Stimulated activated CD4-positive, alpha-beta T cell treated with anti-CD3 and anti-CD28 coated beads, Interleukin-1b, Interleukin-23, amount 100 ng/mL, for 4 hours (primary cell): Measurements from ENCODE around the gene CALCOCO1.
"Not testable (repeated sequence)": the region's sequence is repeated elsewhere in the genome, so short reads cannot be mapped to it uniquely, and the experiment has no call there.

Experiments used
- DNase-seq, 2 donors: peaks; one replicate each; pipeline ENCODE4 v3.0.0-alpha.2; 2020; ENCODE audit warnings: low read depth in 2 of 2

Gene CALCOCO1

DNA sequence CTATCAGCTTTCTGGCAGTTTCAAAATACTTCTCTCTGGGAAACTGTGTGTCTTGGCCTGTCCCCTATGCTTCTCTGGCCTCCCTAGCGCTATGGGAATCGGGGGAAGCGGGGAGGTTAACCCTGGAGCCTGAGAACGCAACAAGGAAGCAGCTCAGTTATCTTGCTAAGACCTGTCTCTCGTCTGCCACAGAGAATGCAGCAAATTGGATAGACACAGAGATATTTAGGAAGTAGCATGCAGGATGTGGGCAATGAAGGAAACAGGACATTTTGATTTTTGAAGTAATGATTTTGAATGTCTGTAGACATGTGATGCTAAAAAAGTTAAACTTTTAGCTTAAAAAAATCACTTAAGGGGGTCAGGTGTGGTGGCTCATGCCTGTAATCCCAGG, 6.6 kb upstream of the CALCOCO1 start:
- DNase-seq, result no peak

DNA sequence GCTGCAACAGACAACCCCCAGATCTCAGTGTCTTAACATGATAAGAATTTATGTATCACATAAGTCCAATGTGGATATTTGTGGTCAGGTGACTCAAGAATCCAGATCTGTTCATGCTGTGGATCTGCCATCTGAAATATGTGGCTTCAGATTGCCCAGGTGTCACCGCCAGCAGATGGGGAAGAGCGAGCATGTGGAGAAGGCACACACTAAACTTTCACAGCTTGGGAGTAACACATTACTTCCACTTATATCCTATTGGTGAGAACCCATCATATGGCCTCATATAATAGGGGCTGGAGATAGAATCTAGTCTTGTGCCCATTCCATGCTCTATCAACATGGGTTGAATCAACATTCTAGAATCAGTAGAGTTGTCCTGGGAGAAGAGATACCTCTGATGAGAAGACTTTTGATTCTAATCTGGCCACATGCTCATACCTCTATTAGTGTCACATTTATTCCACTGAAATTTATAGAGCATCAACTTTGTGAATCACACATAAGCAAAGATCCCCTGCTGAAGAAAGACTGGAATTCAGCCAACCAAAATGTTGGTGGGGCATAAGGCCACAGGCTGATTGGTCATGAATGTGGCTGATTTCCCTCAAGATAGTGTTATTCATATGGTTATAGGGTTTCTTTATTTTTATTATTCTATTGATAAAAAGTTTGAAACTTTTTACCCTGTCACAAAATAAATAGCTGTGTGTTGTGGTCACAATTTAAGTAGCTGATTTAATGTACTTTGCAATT, 6.0 kb upstream of the CALCOCO1 start:
- no peak for DNase-seq

DNA sequence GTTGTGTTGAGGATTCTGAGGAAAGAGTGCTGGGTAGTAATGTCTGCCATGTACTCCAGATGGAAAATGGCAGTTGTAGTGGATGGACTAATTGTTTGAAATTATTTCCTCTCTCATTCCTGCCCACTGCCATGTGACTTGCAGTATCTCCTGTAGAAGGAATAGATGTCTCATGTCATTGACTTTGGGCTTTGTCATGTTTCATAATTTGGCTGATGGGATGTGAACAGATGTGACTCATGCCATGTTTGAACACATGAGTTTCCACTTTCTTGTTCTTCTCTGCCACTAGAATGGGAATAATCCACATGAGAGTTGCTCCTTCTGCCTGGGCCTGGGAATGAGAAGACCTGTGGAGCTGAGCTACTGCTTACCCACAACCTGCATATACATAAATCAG, 2.4 kb upstream of the CALCOCO1 start:
- DNase-seq, result no peak

DNA sequence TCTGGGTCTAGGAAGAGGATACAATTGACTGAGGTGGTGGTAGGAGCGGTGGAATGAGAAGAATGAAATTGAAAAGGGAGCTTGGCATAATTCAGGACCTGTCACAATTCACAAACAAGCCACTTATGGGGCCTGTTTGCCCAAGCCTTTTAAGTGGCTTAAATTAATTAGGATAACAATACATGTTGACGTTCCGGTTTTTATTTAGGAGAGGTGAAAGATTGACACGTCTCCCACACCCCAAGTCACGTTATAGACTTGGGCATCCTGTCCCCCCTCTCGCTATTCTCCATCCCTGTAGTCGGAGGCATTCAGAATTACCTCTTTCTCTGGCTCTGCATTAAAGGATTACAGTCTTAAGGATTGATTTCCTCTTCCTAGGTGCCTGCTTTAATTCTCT, 954 bp upstream of the CALCOCO1 start:
- no peak for DNase-seq

DNA sequence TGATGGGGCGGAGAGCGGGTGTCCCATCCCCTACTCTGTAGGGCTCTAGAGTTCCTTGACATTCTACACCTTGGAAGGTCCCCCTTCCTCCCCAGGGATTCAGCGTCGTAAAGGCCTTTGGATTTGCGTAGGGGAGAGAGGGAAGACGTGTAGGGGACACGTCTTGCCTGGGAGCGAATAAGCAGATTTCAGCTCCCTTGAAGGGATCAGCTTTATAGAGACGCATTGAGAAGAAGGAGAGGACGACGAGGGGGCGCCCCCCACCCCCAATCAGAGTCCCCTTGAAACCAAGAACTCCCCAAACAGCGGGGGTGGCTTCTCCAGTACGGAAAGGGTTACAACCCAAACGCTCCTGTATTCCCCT, 324 bp downstream of the CALCOCO1 start:
- DNase-seq, result no peak

DNA sequence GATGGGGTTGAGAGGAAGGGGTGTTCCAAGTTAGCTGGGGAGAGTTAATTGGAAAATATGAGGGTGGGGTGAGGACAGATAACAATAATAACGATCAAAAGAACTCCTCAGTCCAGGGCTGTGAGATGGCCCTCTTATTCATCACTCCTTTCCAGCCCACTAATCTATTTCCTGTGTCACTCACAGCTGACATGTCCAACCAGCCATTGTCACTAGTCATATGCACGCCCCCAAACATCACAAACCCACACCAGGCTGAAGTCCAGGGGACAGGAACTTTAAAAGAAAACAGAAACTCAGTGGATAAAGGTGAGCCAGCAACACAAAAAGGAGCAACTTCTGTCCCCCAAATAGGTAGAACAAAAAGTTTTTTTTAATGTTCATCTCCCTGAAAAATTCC, 911 bp downstream of the CALCOCO1 start:
- DNase-seq, result no peak

DNA sequence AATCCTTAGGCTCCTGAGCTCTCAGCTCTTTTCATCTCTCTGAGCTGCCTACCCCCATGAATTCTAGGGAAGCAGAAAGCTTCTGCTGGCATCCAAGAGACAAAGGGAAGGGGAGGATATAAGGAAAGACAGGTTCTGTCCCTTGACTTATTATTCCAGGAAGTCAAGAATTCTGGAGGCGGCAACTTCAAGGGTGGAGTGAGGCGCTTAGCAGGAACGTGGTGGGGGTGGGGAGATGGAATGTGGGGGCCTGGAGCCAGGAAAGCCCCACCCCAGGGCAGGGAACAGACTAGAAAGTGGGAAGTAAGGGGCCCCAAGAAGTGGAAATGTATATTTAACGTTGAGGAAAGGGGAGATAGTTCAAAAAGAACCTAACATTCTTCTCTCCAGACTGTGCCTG, 1.4 kb downstream of the CALCOCO1 start:
- no peak for DNase-seq

DNA sequence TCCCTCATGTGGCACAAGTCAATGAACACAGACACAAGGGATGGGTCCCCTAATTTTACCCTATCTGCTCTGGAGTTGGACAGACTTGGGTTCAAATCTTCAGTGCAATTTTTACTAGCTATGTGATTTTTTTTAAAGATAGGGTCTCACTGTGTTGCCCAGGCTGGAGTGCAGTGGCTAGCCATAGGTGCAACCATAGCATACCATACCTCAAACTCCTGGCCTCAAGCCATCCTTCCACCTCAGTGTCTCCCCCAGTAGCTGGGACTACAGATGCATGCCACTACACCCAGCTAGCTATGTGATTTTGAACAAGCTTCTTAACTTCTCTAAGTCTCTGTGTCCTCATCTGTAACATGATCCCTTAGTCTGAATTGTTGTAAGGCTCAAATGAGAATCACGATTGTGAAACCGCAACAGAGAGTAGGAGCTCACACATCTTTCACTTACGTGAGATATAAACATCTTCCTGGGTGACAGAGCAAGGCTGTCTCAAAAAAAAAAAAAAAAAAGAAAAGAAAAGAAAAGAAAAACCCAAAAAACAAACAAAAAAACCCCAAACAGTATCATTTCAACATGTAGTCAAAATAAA, 4.7 kb downstream of the CALCOCO1 start:
- no peak for DNase-seq

DNA sequence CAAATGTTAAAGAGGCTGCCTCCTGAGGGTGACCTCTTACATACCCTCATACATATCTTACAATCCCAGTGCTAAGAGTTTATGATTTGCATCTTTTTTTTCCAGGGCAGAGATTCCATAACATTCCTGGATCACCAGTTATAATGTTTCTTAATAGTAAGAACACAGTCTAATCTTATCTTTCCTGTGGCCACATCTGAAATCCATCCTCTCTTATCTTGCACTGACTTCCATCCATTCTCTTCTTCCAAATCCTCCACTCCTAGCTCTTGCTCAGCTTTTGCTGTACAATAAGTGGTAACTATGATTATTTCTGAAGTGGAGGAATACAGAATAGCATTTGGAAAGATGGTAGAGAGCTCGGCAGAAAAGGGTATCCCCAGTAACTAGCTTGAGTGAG, 6.3 kb downstream of the CALCOCO1 start:
- no peak for DNase-seq

DNA sequence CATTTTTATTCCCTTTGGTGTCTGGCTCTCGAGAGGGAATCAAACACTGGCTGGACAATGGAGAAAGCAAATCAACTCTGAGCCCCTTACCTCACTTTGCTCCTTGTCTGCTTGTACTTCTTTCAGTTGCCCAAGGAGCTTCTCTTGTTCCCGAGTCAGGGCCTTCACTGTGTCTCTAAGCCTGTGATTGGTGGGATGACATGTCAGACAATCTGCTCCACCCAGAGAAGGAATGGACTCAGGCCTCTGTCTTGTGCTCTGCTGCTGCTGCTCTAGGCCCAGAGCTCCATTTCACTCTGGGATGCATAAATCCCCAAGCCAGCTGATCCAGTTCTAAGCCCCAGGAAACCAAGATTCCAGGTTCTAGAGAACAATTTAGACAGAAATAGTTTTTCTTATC, 7.6 kb downstream of the CALCOCO1 start:
- no peak for DNase-seq

DNA sequence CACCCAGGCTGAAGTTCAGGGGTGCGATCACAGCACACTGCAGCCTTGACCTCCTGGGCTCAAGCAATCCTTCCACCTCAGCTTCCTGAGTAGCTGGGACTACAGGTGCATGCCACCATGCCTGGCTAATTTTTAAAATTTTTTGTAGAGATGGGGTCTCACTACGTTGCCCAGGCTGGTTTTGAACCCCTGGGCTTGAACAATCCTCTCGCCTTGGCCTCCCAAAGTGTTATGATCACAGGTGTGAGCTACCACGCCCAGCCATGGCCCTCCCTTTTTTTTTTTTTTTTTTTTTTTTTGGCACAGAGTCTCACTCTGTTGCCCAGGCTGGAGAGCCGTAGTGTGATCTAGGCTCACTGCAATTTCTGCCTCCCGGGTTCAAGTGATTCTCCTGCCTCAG, 8.7 kb downstream of the CALCOCO1 start:
- not testable (repeated sequence) for DNase-seq

DNA sequence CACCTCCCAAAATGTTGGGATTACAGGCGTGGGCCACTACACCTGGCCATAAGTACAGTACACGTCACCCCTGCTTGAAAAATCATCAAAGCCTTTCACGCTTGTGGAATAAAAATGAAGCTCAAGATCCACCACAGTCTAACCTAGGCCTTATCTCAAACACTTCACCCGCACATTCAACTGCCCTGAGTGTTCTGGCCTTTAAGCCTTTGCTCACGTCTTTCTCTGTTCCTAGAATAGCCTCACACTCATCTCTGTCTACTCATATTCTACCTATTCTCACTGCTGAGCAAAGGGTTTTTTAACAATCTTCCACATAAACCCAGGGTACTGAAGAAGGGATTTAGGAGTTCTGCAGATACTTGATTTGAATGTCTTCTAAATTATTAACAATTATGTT, 9.9 kb downstream of the CALCOCO1 start:
- no peak for DNase-seq

DNA sequence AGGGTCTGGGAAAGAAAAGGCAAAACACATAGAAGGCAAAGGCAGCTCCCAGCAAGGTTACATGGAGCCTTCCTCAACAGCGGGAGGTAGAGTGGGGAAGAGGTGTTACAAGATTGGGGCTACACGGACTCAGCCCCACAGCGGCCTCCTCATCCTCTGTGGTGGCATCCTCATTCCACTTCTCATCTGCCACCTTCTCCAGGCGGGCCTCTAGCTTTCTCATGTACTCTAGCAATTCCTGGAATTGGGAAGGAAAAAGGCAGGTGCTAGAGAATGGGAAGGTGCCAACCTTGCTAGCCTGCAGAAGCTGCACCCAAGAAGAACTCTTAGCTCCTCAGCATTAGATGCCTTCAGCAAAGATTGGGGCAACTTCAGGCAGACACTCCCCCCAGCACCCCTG, 13.2 kb downstream of the CALCOCO1 start:
- DNase-seq, result no peak

DNA sequence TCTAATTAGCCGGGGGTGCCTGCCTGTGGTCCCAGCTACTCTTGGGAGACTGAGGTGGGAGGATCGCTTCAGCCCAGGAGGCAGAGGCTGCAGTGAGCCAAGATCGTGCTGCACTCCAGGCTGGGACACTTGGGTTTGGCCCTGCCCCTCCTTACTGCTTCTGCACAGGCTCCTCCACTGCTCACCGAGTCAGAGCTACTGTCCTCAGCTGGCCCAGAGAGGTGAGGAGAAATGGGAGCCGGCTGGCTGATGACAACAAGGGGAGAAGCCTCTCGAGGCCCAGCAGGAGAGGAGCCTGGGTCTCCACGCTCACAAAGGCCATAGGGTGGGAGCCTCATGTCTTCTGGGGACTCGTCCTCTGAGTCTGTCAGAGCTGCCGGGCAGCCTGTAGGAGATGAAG, 13.7 kb downstream of the CALCOCO1 start:
- DNase-seq, result no peak

DNA sequence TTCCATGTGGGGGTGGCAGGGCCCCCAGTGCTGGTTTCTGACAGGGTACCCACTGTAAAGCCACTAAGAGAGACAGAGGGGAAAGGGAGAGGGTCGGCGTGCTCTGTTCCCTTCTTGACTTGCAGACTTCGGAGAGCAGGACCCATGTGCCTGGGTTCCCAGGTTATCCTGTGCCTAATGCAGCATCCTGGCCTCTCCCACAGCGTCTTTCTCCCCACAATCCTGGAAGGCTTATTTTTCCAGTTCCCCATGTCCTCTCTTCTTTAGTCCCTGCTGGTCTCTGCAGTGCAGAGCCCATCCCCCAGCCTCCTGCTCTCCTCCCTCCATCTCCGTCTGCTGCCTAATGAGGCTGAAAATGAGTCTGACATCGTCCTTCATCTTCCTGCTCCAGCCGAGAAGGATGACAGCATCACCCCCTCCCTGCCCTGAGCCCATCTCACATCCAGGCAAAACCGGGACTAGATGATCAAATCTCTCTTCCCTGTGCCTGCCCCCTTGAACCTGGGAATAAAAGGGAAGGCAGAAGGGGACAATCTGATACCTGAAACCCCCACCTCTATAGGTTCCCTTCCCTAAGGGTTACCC, 15.1 kb downstream of the CALCOCO1 start:
- DNase-seq, result no peak

DNA sequence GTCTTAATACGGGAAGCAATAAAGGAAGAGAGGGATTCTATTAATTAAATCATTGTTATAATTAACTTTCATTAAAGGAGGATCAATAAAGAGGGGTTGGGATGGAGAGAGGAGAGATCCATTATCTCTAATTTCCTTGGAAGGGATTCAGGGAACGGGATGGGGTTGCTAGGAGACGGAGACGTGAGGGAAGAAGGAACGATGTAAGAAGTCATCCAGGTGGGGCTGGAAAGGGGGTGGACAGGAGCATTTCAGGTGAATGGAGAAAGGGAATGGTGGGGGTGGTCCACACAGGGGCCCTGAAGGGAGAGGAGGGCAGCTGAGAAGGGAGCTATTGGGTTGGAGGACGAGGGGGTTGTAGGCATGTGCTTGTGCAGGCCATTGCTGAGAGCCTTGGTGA, 17.2 kb downstream of the CALCOCO1 start:
- DNase-seq, result no peak

DNA sequence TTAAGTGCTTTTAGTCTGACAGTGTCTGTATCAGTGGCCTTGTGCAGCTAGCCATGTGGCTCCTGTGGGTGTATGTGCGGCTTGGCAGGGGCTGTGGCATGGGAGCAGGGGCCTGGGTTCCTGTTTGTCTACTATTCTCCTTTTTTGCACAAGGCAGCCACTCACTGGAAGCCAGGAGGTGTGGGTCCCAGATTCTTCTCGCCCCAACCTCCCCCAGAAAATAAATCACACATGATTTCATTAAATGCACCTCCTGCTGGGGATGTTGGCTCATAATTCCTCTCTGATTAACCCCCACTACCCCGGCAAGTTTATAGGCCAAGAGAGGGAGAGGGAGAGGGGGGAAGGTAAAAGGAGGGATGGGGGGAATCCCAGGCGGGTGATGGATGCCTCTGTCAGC, 17.6 kb downstream of the CALCOCO1 start:
- no peak for DNase-seq

DNA sequence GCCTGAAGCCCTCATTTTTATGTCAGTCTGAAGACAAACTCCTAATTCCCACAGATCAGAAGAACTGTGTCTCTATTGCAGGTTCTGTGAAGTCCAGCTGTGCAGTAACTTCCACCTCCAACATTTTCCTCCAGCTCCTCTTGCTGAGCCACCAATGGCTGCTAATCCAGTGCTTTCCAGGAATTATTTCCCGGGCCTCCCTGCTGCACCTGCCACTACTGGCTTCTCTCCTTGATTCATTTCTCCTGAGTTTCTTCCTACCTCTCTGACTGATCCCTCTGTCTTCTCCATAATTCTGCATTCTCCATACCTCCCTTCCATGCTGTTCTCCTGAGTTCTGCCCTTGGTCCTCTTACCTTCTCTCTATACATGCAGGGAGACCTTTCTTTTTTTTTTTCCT, 21.2 kb downstream of the CALCOCO1 start:
- no peak for DNase-seq

DNA sequence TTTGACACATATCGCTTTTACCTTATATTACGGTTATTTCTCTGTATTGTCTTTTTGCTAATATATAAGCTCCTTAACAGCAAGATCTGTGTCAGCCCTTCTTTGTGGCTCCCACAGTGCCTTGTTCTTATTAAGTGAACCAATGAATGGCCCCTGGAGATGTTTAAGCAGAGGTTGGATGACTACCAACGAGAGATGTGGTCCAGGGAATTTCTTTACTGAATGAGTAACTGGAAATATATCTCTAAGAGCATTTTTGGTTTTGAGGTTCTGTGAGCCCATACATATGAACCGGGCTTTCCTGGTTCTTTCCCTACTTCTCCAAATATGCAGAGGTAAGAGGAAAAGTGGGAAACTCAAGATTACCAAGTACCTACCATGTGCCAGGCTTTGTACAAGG, 23.5 kb downstream of the CALCOCO1 start:
- no peak for DNase-seq

DNA sequence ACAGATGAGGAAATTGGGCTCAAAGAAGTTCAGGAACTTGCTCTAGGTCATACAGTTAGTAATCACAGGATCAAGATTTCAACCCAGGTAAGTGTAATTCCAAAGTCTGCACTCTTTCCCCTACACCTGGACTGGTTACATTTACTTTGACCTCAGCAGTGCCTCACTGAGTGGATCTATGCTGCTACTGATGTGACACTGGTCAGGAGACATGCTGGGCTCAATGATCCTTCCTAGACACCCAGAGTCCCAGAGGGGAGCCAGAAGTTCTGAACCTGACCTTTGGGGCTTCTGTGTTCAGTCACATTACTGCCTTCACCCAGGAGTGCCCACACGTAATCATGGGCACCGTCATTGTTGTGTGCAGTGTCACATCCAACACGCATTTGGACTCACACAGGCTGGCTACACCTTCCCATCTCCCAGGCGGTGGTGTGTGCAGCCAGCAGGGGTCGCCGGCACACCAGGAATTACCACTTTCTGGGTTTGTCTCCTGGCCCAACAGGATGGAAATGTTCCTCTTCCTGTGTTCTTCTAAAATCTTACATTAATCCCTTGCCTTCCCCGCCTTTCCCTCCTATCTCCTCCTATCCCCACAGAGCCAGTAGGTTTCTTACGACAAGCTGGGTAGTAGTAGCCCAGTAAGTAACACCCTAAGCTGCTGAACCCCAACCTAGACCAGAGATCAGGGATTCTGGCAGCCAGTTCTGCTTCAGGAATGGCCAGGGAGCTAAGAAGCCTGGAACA, 25.6 kb downstream of the CALCOCO1 start:
- peak; percentile 69 to 72 for DNase-seq

DNA sequence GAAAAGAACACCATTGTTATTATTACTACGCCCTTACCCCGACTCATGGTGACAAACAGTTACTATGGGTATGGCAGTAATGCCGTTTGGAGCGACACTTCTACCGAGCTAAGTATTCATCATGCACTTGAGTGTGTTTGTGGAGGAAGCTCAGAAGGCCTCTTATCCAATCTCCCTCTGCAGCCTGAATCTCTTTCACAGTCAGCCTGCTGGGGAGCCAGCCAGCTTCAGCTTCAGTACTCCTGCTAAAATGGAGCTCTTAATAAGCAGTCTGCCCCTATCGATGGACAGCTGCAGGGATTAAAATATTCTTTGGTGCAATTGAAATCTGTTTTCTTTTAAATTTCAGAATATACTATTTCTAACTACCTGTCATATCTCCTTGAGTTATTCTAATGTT, 26.7 kb downstream of the CALCOCO1 start:
- no peak for DNase-seq

DNA sequence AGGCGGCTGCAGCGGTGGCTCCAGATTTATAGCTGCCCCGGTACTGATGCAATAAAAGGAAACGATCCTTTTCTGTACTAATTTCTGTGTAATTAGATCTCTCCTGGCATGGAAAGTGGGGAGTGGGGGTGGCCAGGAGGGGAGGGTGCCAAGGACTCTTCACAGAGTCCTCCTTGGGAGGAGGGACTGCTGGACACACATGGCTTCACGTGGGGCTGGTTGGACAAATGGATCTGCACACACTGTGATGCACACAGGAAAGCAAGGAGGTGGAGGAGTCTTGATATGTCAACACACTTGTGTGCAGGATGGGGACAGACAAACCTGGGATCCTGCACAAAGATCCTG, 27.6 kb downstream of the CALCOCO1 start:
- DNase-seq, result no peak
